Stomach smooth muscle (tissue), 2 donors: ENCODE results near the gene CEP104.

Experiments used
- H3K27ac ChIP-seq: one replicate; pipeline ENCODE4 v1.7.0; 2013; ENCODE audit warnings: mild to moderate bottlenecking, low read length, inconsistent platforms
- H3K27me3 ChIP-seq, 2 donors: one replicate each; pipeline ENCODE4 v1.7.0; 2013; ENCODE audit warnings: low read length in 2 of 2; ENCODE audit not compliant: insufficient read depth in 2 of 2, control insufficient read depth in 1 of 2
- H3K36me3 ChIP-seq, 2 donors: one replicate each; pipeline ENCODE4 v1.7.0; 2013; ENCODE audit warnings: low read length in 2 of 2; ENCODE audit not compliant: control insufficient read depth in 2 of 2, insufficient read depth in 2 of 2
- H3K4me1 ChIP-seq: one replicate; pipeline ENCODE4 v1.7.0; 2013; ENCODE audit warnings: low read length; ENCODE audit not compliant: control insufficient read depth, insufficient read depth
- H3K4me3 ChIP-seq, 2 donors: one replicate each; pipeline ENCODE4 v1.7.0; 2013; ENCODE audit warnings: low read length in 2 of 2
- H3K9ac ChIP-seq, 2 donors: one replicate each; pipeline ENCODE4 v1.7.0; 2013; ENCODE audit warnings: low read length in 2 of 2, mild to moderate bottlenecking in 1 of 2
- H3K9me3 ChIP-seq, 2 donors: one replicate each; pipeline ENCODE4 v1.7.0; 2013; ENCODE audit warnings: low read length in 2 of 2; ENCODE audit not compliant: control insufficient read depth in 2 of 2
- donor health status: healthy.
- donor health status: Pancreatic carcinoma.

The CEP104 gene

GRCh38 chr1:3777647-3778589 is 79.1 kb downstream of the CEP104 start:
- H3K27ac ChIP-seq, result no peak overlapping the region
- no peaks in the 10 kb centered on the region for H3K27me3 ChIP-seq
- H3K4me3 ChIP-seq, result no peak overlapping the region
- no peaks in the 10 kb centered on the region for H3K9me3 ChIP-seq
- peaks cover 14% of the 10 kb centered on the region for H3K4me1 ChIP-seq
- H3K36me3 ChIP-seq, result peaks cover 34 to 37% of the 10 kb centered on the region in 2 donors
- H3K9ac ChIP-seq, result no peak overlapping the region

GRCh38 chr1:3777078-3777547 is 79.9 kb downstream of the CEP104 start:
- peaks cover 26 to 30% of the 10 kb centered on the region in 2 donors for H3K36me3 ChIP-seq
- H3K9me3 ChIP-seq, result no peaks in the 10 kb centered on the region
- H3K4me3 ChIP-seq, result no peak overlapping the region
- H3K9ac ChIP-seq, result no peak overlapping the region
- H3K27me3 ChIP-seq, result no peaks in the 10 kb centered on the region
- peaks cover 18% of the 10 kb centered on the region for H3K4me1 ChIP-seq
- H3K27ac ChIP-seq, result no peak overlapping the region

GRCh38 chr1:3776231-3776961 is 80.6 kb downstream of the CEP104 start:
- Histone ChIP-seq H3K27ac (no peak overlapping the region), H3K27me3 (no peaks in the 10 kb centered on the region), H3K4me3 (no peak overlapping the region), H3K9ac (no peak overlapping the region), H3K36me3 (peaks cover 21 to 23% of the 10 kb centered on the region in 2 donors), H3K9me3 (no peaks in the 10 kb centered on the region), H3K4me1 (peaks cover 25% of the 10 kb centered on the region)

GRCh38 chr1:3775490-3776230 is 81.4 kb downstream of the CEP104 start:
- no peak overlapping the region for H3K4me3 ChIP-seq
- H3K4me1 ChIP-seq, result peaks cover 32% of the 10 kb centered on the region
- H3K9me3 ChIP-seq, result no peaks in the 10 kb centered on the region
- H3K9ac ChIP-seq, result no peak overlapping the region
- H3K36me3 ChIP-seq, result peaks cover 16 to 17% of the 10 kb centered on the region in 2 donors
- H3K27ac ChIP-seq, result no peak overlapping the region
- H3K27me3 ChIP-seq, result no peaks in the 10 kb centered on the region

- peaks cover 33% of the 10 kb centered on the region for H3K4me1 ChIP-seq
- H3K9me3 ChIP-seq, result no peaks in the 10 kb centered on the region
- H3K36me3 ChIP-seq, result peaks cover 11 to 12% of the 10 kb centered on the region in 2 donors
- no peak overlapping the region for H3K9ac ChIP-seq
- H3K27me3 ChIP-seq, result no peaks in the 10 kb centered on the region
- H3K27ac ChIP-seq, result no peak overlapping the region
- no peak overlapping the region for H3K4me3 ChIP-seq
Observed at GRCh38 chr1:3774946-3775489, 82.0 kb downstream of the CEP104 start.

GRCh38 chr1:3774276-3774945 is 82.6 kb downstream of the CEP104 start:
- no peak overlapping the region for H3K9ac ChIP-seq
- peaks cover 5 to 6% of the 10 kb centered on the region in 2 donors for H3K36me3 ChIP-seq
- H3K27ac ChIP-seq, result peak overlapping the region; percentile 58
- H3K27me3 ChIP-seq, result no peaks in the 10 kb centered on the region
- H3K4me1 ChIP-seq, result peaks cover 33% of the 10 kb centered on the region
- no peaks in the 10 kb centered on the region for H3K9me3 ChIP-seq
- no peak overlapping the region for H3K4me3 ChIP-seq

- Histone ChIP-seq H3K27ac (peak overlapping the region; percentile 58), H3K9me3 (no peaks in the 10 kb centered on the region), H3K27me3 (no peaks in the 10 kb centered on the region), H3K36me3 (no peaks in the 10 kb centered on the region), H3K4me3 (peak overlapping the region in 1 of 2 donors; percentile 71), H3K4me1 (peaks cover 33% of the 10 kb centered on the region), H3K9ac (no peak overlapping the region)
Observed at GRCh38 chr1:3773572-3774275, 83.3 kb downstream of the CEP104 start.

- peak within 1 kb of the TSS; percentile 58 to 60 for H3K9ac ChIP-seq
- H3K36me3 ChIP-seq, result no peaks in the 10 kb centered on the region
- H3K4me3 ChIP-seq, result peak within 1 kb of the TSS; percentile 70 to 74
- peaks cover 33% of the 10 kb centered on the region for H3K4me1 ChIP-seq
- H3K27ac ChIP-seq, result peak within 1 kb of the TSS; percentile 58
- no peaks in the 10 kb centered on the region for H3K27me3 ChIP-seq
- H3K9me3 ChIP-seq, result no peaks in the 10 kb centered on the region
Observed at GRCh38 chr1:3772715-3773571, 84.1 kb downstream of the CEP104 start, which contains the start of gene SMIM1. Gene SMIM1, plus strand, starts transcription at chr1:3772749. Its CDS starts 2,625 bp downstream, at chr1:3775374.
